IPS-18c (cell line): Measurements from ENCODE around the gene SERPIND1.

Experiments
- H3K4me3 ChIP-seq: 2 replicates; pipeline ENCODE4 v1.7.0; 2013; ENCODE audit warnings: low read depth, mild to moderate bottlenecking, low read length, moderate library complexity; ENCODE audit not compliant: insufficient read depth
- H3K9me3 ChIP-seq: one replicate; pipeline ENCODE4 v1.6.1; 2013; ENCODE audit warnings: mild to moderate bottlenecking, low read length, moderate library complexity; ENCODE audit not compliant: control insufficient read depth, insufficient read depth

SERPIND1 gene

DNA sequence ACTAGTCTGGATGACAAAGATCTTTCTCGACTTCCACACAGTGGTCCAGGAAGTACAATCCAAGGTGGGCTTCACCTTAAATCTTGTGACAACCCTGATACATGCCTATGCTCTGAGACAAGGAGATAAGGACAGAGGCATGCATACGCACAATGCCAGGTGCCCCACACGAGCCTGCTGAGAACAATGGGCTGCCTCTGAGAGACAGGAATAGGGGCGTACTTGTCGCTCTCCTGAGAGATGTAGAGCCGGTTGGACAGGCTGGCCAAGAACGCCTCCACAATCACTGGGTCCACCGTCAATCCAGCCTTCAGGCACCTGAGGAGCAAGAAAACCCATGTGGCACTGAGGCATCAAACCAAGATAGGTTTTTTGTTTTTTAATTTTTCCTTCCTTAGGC is 25.5 kb downstream of the SERPIND1 start:
- Histone ChIP-seq H3K9me3 (no peaks in the 10 kb centered on the region), H3K4me3 (no peak overlapping the region)

DNA sequence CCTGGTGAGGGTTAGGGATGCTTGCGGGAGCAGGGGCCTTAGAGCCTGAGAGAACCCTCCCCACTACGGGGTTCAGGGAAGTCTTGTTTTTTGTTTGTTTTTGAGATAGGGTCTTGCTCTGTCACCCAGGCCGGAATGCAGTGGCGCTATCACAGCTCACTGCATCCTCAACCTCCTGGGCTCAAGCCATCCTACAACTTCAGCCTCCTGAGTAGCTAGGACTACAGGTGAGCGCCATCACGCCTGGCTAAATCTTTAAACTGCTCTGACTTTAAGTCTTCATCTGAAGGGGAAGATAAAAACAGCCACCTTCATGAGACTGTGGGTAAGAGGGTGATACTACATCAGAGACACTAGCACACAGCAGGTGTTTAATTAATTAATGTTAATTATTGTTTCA is 28.5 kb downstream of the SERPIND1 start:
- no peaks in the 10 kb centered on the region for H3K9me3 ChIP-seq
- no peak overlapping the region for H3K4me3 ChIP-seq

DNA sequence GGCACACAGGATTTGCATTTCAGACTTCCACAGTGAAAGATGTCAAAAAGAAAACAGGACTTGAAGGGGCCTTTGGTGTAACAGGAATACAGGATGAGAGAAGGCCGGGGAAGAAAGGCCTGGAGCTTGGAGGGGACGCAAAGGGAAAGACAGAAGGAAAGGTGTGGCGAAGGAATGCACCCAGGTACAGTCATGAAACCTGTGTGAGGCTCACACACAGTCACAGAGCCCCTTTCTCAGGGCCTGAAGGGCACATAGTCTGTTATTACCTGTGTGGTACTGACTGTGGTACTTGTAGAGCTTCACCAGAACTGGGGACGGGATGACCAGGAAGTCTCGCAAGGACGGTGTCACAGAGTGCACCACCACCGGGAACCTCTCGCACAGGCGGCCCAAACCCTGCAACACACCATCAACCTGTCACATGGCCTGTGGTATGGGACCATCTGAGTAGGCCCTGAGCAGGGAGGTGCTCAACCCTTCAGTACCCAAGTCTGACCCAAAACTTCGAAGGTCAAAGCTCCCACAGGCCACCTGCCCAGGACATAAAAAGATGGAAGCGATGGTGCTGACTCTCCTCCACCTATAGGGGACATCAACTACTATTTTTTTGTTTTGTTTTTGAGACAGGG is 29.1 kb downstream of the SERPIND1 start:
- Histone ChIP-seq H3K4me3 (no peak overlapping the region), H3K9me3 (no peaks in the 10 kb centered on the region)

DNA sequence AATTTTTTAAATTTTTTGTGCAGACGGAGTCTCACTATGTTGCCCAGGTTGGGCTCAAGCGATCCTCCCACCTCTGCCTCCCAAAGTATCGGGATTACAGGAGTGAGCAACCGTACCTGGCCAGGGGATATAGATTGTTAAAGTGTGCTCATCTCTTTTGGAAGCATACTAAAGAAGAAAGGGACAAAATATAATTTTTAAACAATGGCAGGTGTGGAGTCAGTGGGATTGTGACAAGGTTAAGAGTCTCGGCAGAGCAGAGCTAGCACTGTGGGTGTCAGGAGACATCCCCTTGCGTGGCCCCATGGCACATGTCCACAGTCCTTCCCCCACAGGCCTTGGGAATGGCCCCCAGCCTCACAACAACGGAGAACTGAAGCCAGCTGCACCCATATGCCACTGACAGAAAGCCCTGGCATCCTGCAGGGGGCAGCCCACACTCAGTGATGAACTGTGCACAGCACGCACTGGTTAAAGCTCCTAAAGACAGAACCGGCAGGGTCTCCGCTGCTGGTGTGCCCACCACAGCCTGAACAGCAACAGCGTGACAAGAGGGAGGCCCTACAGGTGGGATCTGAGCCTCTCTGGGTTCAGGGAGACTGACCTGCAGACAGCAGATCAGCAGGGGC is 29.9 kb downstream of the SERPIND1 start:
- no peak overlapping the region for H3K4me3 ChIP-seq

DNA sequence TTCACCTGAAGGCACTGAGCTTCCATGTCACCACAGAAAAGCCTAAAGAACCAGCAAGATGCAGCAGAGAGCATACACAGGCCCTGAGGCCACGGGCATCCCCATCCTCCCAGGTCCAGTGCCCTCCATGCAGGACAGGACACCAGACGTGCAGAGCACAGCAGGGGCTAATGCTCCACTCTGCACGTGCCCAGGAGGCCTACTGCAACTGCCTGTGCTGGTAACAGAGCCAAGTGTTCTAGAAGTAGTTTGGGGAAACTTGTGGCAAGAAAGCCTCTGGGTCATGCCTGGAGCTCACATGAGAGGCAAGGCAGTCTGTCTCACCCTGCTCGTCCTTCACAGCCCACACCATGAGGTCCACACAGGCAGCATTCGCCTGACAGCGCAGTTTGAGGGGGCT is 30.7 kb downstream of the SERPIND1 start:
- Histone ChIP-seq H3K9me3 (no peaks in the 10 kb centered on the region), H3K4me3 (no peak overlapping the region)

More for the DNA sequence above, 29.9 kb downstream of the SERPIND1 start:
- no peaks in the 10 kb centered on the region for H3K9me3 ChIP-seq

DNA sequence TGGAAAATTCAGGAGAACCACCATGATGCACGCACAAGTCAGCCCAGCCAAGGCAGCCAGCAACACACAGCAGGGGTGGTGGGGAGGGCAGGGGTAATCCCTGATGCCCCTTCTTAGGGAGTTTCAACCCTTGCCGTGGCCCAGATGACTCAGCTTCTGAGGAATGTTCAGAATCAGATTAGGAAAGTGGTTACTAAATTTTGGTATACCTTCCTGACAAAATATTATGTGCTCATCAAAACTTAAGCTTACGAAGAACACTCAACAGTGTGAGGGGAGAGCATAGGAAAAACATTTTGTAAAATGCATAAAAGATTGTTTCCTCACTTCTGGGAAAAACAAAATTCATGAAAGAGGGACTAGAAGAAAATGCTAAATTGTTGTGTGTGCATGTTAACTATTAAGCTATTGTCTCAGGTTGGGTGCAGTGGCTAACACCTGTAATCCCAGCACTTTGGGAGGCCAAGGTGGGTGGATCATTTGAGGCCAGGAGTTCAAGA is 32.1 kb downstream of the SERPIND1 start:
- Histone ChIP-seq H3K9me3 (no peaks in the 10 kb centered on the region), H3K4me3 (no peak overlapping the region)

DNA sequence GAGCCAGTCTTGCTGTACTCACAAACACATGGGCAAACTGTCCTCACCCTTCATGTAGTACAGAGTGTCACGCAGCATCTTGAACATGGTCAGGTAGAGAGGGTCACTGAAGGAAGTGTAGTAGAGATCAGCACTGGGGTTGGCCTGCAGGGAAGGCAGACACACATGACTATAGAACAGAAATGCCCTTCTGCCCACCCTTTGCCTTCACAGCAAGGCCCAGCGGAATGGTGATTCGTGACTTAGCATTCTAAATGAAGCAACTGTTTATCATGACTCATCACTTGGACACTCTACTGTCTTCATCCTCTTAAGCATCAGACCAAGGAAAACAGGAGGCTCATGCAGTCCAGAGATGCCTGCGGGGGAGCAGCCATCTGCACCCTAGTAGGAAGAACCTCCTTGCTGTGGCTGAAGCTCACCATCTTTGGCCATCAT is 33.4 kb downstream of the SERPIND1 start:
- no peak overlapping the region for H3K4me3 ChIP-seq
- H3K9me3 ChIP-seq, result no peaks in the 10 kb centered on the region

DNA sequence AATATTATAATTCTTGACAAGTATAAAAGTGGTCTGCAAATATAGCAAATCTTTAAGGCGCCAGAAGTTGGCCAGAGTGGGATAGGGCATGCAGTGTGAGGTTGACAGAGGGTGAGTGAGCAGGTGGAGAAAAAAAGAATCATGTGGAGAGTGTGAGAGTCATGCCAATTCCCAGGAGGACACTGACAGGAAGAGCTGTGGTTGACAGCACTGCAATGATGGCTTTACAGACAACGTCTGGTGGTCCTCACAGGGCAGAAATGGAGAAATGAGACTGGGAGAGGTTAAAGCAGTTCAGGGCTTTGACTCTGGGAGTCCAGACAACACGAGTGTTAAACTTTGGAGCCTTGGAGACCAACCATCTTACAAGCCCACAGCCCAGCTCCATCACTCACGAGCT is 34.9 kb downstream of the SERPIND1 start:
- no peak overlapping the region for H3K4me3 ChIP-seq

DNA sequence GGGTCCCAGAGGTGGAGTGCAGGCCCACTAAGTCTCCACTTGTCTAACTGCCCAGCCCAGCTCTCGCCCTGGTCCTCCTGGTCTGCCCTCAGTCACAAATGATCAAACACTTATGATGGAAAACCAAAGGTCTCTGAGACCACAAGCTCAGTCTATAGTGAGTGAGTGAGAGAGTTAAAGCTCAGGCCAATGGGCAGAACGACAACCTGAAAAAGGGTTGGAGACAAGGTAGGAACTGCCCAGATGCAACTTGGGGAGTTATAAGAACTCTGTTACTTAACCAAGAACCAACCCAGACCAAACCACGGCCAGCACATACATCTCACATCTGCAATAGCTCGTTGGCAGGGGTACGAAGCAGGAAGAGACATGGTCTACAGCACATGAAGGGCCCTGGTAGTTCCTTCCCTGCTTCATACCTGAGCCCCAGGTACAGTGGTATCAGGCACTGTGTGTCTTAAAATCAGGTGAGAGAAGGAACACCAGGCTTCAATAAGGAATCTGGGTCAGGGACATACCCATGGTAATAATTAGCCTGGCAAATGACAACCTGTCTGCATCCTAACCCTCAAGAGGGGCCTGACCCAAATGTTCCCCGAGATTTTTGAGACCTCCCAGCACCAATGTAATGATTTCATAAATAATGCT is 35.7 kb downstream of the SERPIND1 start:
- Histone ChIP-seq H3K4me3 (no peak overlapping the region), H3K9me3 (no peaks in the 10 kb centered on the region)

More for the DNA sequence above, 34.9 kb downstream of the SERPIND1 start:
- no peaks in the 10 kb centered on the region for H3K9me3 ChIP-seq

DNA sequence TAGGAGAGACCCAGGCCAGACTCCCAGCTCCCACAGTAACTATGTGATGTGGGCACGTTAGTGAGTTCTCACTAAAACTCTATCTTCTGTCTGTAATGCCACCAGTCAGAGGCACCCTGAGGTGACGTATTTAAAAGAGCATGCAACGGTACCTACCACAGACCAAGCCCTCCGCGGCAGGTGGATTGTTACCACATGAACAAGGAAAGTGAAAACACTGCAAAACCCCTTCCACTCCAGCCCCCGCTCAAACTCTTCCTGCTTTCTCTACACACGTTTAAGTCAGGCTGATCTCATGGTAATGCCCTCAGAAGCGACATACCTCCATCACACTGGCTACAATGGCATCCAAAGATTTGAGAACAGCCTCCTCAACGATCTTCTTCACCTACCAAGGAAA is 36.7 kb downstream of the SERPIND1 start:
- H3K9me3 ChIP-seq, result no peaks in the 10 kb centered on the region
- H3K4me3 ChIP-seq, result no peak overlapping the region

DNA sequence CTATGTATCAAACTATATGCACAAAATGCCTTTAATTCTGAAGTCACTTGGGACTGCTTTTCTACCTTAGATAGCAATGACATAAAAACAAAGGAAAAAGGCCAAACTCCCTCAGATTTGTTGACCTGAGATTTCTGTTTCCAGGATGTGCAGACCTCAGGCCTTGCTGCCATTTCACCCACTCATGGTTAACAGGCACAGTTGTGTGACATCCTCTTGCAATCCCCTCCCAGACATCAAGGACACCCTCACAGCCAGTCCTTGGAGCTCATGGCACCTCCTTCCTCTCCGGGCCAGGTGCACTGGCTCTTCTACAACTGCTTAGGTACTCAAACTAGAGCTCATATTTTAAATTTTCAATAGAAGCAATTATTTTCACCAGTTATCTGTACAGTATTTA is 37.3 kb downstream of the SERPIND1 start:
- H3K9me3 ChIP-seq, result no peaks in the 10 kb centered on the region
- H3K4me3 ChIP-seq, result no peak overlapping the region

DNA sequence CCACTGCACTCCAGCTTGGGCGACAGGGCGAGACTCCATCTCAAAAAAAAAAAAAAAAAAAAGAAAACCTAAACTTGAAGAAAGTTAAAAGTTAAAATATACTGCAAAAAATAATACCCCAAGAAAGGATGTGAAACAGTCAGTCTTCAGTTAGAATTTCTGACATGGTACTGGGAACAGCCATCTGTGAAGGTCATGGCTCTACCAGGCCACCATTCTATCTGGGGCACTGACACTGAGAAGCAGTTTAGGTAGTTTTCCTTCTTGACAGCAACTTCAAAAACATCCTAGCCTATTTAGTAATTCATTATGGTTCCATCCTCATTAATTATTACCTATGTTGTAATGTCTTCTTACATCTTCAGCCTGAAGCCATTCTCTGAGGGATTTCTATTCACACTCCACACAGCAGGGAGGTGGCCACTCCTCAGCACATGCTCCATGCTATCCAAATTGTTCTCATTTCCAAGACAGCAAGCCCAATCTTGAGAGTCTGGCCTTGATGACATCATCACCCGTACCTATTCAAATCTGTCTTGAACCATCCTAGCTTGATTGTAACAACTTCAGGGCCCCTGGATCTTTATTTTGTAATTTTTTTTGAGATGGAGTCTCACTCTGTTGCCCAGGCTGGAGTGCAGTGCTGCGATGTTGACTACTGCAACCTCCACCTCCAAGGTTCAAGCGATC is 38.2 kb downstream of the SERPIND1 start:
- no peak overlapping the region for H3K4me3 ChIP-seq
- H3K9me3 ChIP-seq, result no peaks in the 10 kb centered on the region

DNA sequence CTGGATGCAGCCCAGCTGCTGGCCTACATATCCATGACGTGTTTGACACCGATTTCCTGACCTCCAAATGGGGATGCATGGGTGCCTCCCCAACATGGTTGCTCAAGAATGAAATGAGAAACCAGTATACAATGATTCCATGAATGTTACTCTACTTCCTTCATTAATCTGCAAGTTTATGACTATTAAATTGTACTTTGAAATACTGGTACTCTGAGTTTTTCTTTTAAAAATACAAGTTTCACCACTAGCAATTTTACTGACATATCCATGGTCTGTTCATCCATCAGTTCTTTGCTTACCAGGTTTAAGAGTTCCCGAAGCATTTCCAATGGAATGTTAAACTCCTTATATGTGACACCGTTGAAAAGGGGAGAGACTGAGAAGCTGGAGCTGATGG is 39.1 kb downstream of the SERPIND1 start:
- H3K9me3 ChIP-seq, result no peaks in the 10 kb centered on the region
- H3K4me3 ChIP-seq, result no peak overlapping the region

DNA sequence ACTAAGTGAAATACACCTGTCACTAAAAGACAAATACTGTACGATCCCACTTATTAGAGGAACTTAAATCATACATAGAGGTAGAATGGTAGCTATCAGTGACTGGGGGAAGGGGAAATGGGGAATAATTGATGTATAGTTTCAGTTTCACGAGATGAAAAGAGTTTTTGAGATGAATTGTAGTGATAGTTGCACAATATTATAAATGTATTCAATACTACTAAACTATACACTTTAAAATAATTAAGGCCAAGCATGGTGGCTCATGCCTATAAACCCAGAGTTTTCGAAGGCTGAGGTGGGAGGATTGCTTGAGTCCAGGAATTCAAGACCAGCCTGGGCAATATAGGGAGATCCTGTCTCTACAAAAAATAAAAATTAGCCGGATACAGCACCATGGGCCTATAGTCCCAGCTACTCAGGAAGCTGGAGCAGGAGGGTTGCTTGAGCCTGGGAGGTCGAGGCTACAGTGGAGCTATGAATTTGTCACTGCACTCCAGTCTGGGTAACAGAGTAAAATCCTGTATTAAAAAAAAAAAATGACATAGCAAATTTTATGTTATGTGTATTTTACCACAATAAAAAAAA is 40.4 kb downstream of the SERPIND1 start:
- Histone ChIP-seq H3K4me3 (no peak overlapping the region), H3K9me3 (no peaks in the 10 kb centered on the region)

DNA sequence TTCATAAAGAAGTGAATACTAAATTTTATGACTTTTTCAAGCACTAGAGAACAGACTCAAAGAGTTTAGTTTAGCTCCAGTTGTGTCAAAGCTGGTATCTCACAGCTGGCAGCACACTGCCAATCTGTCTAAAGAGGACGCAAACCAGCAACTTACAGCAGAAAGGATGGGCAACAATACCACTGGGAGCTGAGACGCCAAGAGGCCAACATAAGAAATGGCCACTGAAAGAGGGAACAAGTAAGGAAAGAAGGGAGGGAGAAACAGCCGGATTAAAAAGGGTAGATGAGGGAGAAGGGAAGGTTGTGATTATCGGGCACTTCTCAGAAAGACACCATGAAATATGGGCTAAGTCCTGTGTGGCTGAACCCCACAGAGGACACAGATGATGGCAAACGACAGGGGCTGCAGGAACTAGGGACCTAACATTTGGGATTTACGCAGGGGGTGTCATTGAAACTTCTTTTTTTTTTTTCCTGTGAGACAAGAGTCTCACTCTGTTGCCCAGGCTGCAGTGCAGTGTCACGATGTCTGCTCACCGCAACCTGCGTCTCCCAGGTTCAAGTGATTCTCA is 41.7 kb downstream of the SERPIND1 start:
- Histone ChIP-seq H3K4me3 (no peak overlapping the region), H3K9me3 (no peaks in the 10 kb centered on the region)

DNA sequence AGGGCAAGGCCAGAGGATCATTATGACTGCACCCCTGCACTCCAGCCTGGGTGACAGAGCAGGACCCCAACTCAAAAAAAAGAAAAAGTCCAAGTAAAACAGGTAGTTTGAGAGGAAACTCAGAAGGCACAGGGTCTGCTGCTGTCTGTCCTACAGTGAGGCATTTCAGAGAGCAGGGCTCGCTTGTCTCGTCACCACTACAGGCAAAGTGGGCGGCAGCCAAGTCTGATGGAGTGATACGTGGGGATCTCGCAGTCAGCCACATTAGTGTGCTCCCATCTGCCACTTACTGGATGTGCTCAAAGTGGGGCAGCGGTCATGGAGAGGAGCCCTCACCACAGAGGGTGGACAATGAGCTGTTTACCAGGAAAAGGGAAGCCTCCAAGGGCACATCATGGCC is 42.6 kb downstream of the SERPIND1 start:
- Histone ChIP-seq H3K4me3 (no peak overlapping the region), H3K9me3 (no peaks in the 10 kb centered on the region)

DNA sequence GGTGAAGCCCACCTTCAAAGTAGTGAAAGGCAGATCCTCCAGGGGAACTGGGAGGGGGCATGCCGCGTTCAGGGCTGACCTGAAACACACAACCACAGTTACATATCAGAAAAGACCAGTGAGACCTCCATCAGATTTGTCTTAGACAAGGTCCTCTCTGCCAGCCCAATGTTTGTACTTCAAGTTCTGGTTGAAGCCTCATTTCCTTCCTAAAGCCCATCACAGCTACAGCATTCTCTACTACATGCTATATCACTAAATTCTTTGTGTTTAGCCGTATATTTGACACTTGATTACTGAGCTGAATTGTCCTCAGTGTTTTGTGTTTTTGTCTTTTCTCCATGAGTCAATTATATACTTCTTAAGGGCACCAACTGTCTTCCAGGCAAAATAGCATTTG is 44.6 kb downstream of the SERPIND1 start:
- H3K9me3 ChIP-seq, result no peaks in the 10 kb centered on the region
- no peak overlapping the region for H3K4me3 ChIP-seq
